Fibroblast of skin of scalp (primary cell): ENCODE measurements around the gene TMCC2.
"Not testable (repeated sequence)": the region's sequence is repeated elsewhere in the genome, so short reads cannot be mapped to it uniquely, and the experiment has no call there.

Source experiments
- DNase-seq: peaks from one replicate; pipeline ENCODE4 v3.0.0-alpha.2; 2013

Gene TMCC2

GRCh38 chr1:205211839-205212536 is 15.8 kb upstream of the TMCC2 start:
- no peak for DNase-seq

GRCh38 chr1:205214756-205215155 is 13.0 kb upstream of the TMCC2 start:
- DNase-seq: no peak

GRCh38 chr1:205216588-205216987 is 11.2 kb upstream of the TMCC2 start:
- no peak for DNase-seq

- no peak for DNase-seq
These were observed 10.3 kb upstream of the TMCC2 start for GRCh38 chr1:205217418-205217817.

GRCh38 chr1:205220421-205220820 is 7.3 kb upstream of the TMCC2 start:
- no peak for DNase-seq

GRCh38 chr1:205224736-205225135 is 3.0 kb upstream of the TMCC2 start:
- DNase-seq: no peak

- peak; percentile 80 for DNase-seq
These were observed 1.6 kb upstream of the TMCC2 start for GRCh38 chr1:205225901-205226765.

- DNase-seq: peak; percentile 60
These were observed 720 bp upstream of the TMCC2 start for GRCh38 chr1:205226868-205227583.

- DNase-seq: no peak
These were observed 361 bp downstream of the TMCC2 start for GRCh38 chr1:205228093-205228521.

GRCh38 chr1:205229399-205229871 is 1.7 kb downstream of the TMCC2 start:
- DNase-seq: peak; percentile 29

- DNase-seq: no peak
These were observed 2.4 kb downstream of the TMCC2 start for GRCh38 chr1:205229916-205230700.

- DNase-seq: no peak
These were observed 3.2 kb downstream of the TMCC2 start for GRCh38 chr1:205230982-205231381.

- no peak for DNase-seq
These were observed 4.5 kb downstream of the TMCC2 start for GRCh38 chr1:205232127-205232820.

GRCh38 chr1:205232945-205233397 is 5.2 kb downstream of the TMCC2 start:
- DNase-seq: no peak

GRCh38 chr1:205233986-205234385 is 6.2 kb downstream of the TMCC2 start:
- not testable (repeated sequence) for DNase-seq

- no peak for DNase-seq
These were observed 8.2 kb downstream of the TMCC2 start for GRCh38 chr1:205235951-205236350.

- no peak for DNase-seq
These were observed 8.8 kb downstream of the TMCC2 start for GRCh38 chr1:205236526-205236925.

- DNase-seq: no peak
These were observed 9.3 kb downstream of the TMCC2 start for GRCh38 chr1:205236951-205237475.

GRCh38 chr1:205237526-205238484 is 10.1 kb downstream of the TMCC2 start:
- DNase-seq: no peak

- no peak for DNase-seq
These were observed 11.3 kb downstream of the TMCC2 start for GRCh38 chr1:205239078-205239477.
